Effector memory CD4-positive, alpha-beta T cell (primary cell): ENCODE measurements around the gene LRRC10B.

Experiments
- DNase-seq, 3 donors: peaks; one replicate each; pipeline ENCODE4 v3.0.0-alpha.2; 2020
- H3K27ac ChIP-seq: 2 replicates; pipeline ENCODE4 v1.7.0; 2013; ENCODE audit warnings: mild to moderate bottlenecking, low read length, moderate library complexity; ENCODE audit not compliant: insufficient read depth, poor library complexity, severe bottlenecking
- H3K27me3 ChIP-seq: replicated peaks from 2 replicates; pipeline ENCODE4 v1.7.0; 2013; ENCODE audit warnings: mild to moderate bottlenecking, low read length; ENCODE audit not compliant: insufficient read depth, control insufficient read depth, poor library complexity, severe bottlenecking
- H3K36me3 ChIP-seq: 2 replicates; pipeline ENCODE4 v1.7.0; 2013; ENCODE audit warnings: mild to moderate bottlenecking, low read length, moderate library complexity; ENCODE audit not compliant: control insufficient read depth, insufficient read depth
- H3K4me1 ChIP-seq: 2 replicates; pipeline ENCODE4 v1.7.0; 2013; ENCODE audit warnings: low read length, mild to moderate bottlenecking; ENCODE audit not compliant: control insufficient read depth, insufficient read depth, poor library complexity, severe bottlenecking
- H3K4me3 ChIP-seq: 2 replicates; pipeline ENCODE4 v1.7.0; 2013; ENCODE audit warnings: low read length, low read depth, mild to moderate bottlenecking; ENCODE audit not compliant: insufficient read depth, poor library complexity, severe bottlenecking
- H3K9me3 ChIP-seq: 2 replicates; pipeline ENCODE4 v1.7.0; 2013; ENCODE audit warnings: mild to moderate bottlenecking, low read length, moderate library complexity; ENCODE audit not compliant: control insufficient read depth

The LRRC10B gene

GRCh38 chr11:61496602-61497400 is 11.7 kb upstream of the LRRC10B start:
- Histone ChIP-seq H3K27me3 (no peaks in the 10 kb centered on the region), H3K9me3 (no peaks in the 10 kb centered on the region), H3K36me3 (no peaks in the 10 kb centered on the region), H3K4me3 (no peak overlapping the region), H3K27ac (no peak overlapping the region), H3K4me1 (no peaks in the 10 kb centered on the region)
- DNase-seq: no peak

GRCh38 chr11:61497473-61497872 is 11.1 kb upstream of the LRRC10B start:
- no peak for DNase-seq
- Histone ChIP-seq H3K9me3 (no peaks in the 10 kb centered on the region), H3K4me3 (no peak overlapping the region), H3K36me3 (no peaks in the 10 kb centered on the region), H3K4me1 (no peaks in the 10 kb centered on the region), H3K27me3 (no peaks in the 10 kb centered on the region), H3K27ac (no peak overlapping the region)

DNA sequence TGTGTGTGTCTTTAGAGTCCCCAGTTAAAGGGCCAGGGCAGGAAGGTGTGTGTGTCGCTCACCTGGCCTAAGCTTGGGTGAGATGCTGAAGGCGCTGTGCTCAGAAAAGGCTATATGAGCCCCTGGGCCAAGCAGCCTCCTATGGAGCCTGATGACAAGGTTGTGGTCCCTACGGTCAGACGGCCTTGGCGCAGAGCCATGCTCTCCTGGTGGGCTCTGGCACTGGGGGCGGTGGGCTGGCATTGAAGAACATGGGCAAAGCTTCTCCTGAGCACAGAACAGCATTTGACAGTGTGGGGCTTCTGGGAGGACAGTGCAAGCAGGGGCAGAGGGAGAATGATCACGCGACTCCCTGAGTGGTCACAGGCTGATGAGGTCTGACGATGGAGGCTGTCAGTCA is 10.7 kb upstream of the LRRC10B start:
- Histone ChIP-seq H3K27ac (no peak overlapping the region), H3K4me1 (no peaks in the 10 kb centered on the region), H3K27me3 (no peaks in the 10 kb centered on the region), H3K4me3 (no peak overlapping the region), H3K36me3 (no peaks in the 10 kb centered on the region), H3K9me3 (no peaks in the 10 kb centered on the region)
- DNase-seq: no peak

GRCh38 chr11:61498767-61499341 is 9.7 kb upstream of the LRRC10B start:
- no peak overlapping the region for H3K27ac ChIP-seq
- H3K27me3 ChIP-seq: no peaks in the 10 kb centered on the region
- DNase-seq: no peak
- no peaks in the 10 kb centered on the region for H3K9me3 ChIP-seq
- H3K4me1 ChIP-seq: no peaks in the 10 kb centered on the region
- no peak overlapping the region for H3K4me3 ChIP-seq
- no peaks in the 10 kb centered on the region for H3K36me3 ChIP-seq

GRCh38 chr11:61499816-61500491 is 8.6 kb upstream of the LRRC10B start:
- no peaks in the 10 kb centered on the region for H3K36me3 ChIP-seq
- H3K4me1 ChIP-seq: no peaks in the 10 kb centered on the region
- H3K4me3 ChIP-seq: no peak overlapping the region
- H3K27ac ChIP-seq: no peak overlapping the region
- H3K27me3 ChIP-seq: no peaks in the 10 kb centered on the region
- H3K9me3 ChIP-seq: no peaks in the 10 kb centered on the region
- DNase-seq: no peak

- Histone ChIP-seq H3K9me3 (no peaks in the 10 kb centered on the region), H3K36me3 (no peaks in the 10 kb centered on the region), H3K27ac (no peak overlapping the region), H3K27me3 (peaks cover 7% of the 10 kb centered on the region), H3K4me3 (no peak overlapping the region), H3K4me1 (no peaks in the 10 kb centered on the region)
- DNase-seq: no peak
These were observed 6.0 kb upstream of the LRRC10B start for GRCh38 chr11:61502522-61502921.

- Histone ChIP-seq H3K4me3 (no peak overlapping the region), H3K27me3 (peaks cover 13% of the 10 kb centered on the region), H3K27ac (no peak overlapping the region), H3K36me3 (no peaks in the 10 kb centered on the region), H3K9me3 (no peaks in the 10 kb centered on the region), H3K4me1 (peaks cover 2% of the 10 kb centered on the region)
- no peak for DNase-seq
These were observed 5.3 kb upstream of the LRRC10B start for GRCh38 chr11:61503135-61503770.

- DNase-seq: no peak
- no peaks in the 10 kb centered on the region for H3K9me3 ChIP-seq
- H3K27ac ChIP-seq: no peak overlapping the region
- no peak overlapping the region for H3K4me3 ChIP-seq
- peaks cover 14% of the 10 kb centered on the region for H3K4me1 ChIP-seq
- H3K27me3 ChIP-seq: peaks cover 19% of the 10 kb centered on the region
- H3K36me3 ChIP-seq: no peaks in the 10 kb centered on the region
These were observed 3.4 kb upstream of the LRRC10B start for GRCh38 chr11:61505106-61505505.

- no peaks in the 10 kb centered on the region for H3K36me3 ChIP-seq
- no peak overlapping the region for H3K4me3 ChIP-seq
- H3K27ac ChIP-seq: no peak overlapping the region
- H3K27me3 ChIP-seq: peaks cover 25% of the 10 kb centered on the region
- no peaks in the 10 kb centered on the region for H3K9me3 ChIP-seq
- DNase-seq: no peak
- H3K4me1 ChIP-seq: peaks cover 14% of the 10 kb centered on the region
These were observed 2.9 kb upstream of the LRRC10B start for GRCh38 chr11:61505640-61506155.
